ENCODE measurements around the gene LRCH1. TPM values are rescaled to one million over a fixed set of nuclear protein-coding genes. Genes with fewer than 3 reads are reported as not detected.

The LRCH1 gene
- polyA plus RNA-seq, 1 of the 3 experiments (the other 2 are of a cell fraction) = 5.5 TPM

DNA sequence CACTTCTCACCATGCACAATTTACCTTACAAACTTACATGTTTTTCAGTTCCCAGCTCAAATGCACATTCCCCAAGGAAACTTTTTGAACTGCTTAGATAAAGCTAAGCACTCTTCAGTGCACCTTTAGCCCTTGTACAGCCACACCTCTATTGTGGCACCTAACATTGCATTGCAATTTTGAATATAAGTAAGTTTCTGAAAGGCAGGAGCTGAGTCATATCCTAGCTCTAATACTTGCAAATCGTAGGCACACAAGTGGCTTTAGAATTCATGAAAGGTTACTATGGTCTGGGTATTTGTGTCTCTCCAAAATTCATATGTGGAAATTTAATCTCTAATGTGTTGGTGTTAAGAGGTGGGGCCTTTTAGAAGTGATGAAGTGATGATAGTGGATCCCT, 248.9 kb downstream of the LRCH1 start:
- POLR2A ChIA-PET = no interaction called here
- TF ChIP-seq MXI1 (IDR thresholded peaks at IDR 0.05; ENCODE audit: low read depth, low read length) = no peak
- TF ChIP-seq, protein P1, sequence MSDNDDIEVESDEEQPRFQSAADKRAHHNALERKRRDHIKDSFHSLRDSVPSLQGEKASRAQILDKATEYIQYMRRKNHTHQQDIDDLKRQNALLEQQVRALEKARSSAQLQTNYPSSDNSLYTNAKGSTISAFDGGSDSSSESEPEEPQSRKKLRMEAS (IDR thresholded peaks at IDR 0.05; ENCODE audit: low read depth) = no peak
- TF ChIP-seq RXRA (IDR thresholded peaks at IDR 0.05; ENCODE audit: borderline replicate concordance, low read depth) = no peak
- TF ChIP-seq FOXJ3 (CRISPR knock-in tag; IDR thresholded peaks at IDR 0.05) = no peak
- no peak for TF ChIP-seq GABPA (IDR thresholded peaks at IDR 0.05; ENCODE audit: low read depth)
- TF ChIP-seq, protein P2, sequence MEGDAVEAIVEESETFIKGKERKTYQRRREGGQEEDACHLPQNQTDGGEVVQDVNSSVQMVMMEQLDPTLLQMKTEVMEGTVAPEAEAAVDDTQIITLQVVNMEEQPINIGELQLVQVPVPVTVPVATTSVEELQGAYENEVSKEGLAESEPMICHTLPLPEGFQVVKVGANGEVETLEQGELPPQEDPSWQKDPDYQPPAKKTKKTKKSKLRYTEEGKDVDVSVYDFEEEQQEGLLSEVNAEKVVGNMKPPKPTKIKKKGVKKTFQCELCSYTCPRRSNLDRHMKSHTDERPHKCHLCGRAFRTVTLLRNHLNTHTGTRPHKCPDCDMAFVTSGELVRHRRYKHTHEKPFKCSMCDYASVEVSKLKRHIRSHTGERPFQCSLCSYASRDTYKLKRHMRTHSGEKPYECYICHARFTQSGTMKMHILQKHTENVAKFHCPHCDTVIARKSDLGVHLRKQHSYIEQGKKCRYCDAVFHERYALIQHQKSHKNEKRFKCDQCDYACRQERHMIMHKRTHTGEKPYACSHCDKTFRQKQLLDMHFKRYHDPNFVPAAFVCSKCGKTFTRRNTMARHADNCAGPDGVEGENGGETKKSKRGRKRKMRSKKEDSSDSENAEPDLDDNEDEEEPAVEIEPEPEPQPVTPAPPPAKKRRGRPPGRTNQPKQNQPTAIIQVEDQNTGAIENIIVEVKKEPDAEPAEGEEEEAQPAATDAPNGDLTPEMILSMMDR (IDR thresholded peaks at IDR 0.05) = no peak
- no peak for TF ChIP-seq TEAD4 (IDR thresholded peaks at IDR 0.05; ENCODE audit: borderline replicate concordance, insufficient read depth)
- TF ChIP-seq, protein P3, sequence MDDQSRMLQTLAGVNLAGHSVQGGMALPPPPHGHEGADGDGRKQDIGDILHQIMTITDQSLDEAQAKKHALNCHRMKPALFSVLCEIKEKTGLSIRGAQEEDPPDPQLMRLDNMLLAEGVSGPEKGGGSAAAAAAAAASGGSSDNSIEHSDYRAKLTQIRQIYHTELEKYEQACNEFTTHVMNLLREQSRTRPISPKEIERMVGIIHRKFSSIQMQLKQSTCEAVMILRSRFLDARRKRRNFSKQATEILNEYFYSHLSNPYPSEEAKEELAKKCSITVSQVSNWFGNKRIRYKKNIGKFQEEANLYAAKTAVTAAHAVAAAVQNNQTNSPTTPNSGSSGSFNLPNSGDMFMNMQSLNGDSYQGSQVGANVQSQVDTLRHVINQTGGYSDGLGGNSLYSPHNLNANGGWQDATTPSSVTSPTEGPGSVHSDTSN (IDR thresholded peaks at IDR 0.05) = no peak
- TF ChIP-seq FOSL2 (IDR thresholded peaks at IDR 0.05; ENCODE audit: borderline replicate concordance, low read depth) = no peak
- TF ChIP-seq GATA2 (CRISPR knock-in tag; IDR thresholded peaks at IDR 0.05) = no peak
- TF ChIP-seq YY1 (IDR thresholded peaks at IDR 0.05; ENCODE audit: low read depth) = no peak
- TF ChIP-seq SMC3 (IDR thresholded peaks at IDR 0.05; ENCODE audit: low read depth, low read length) = no peak
- peaks cover 3 to 6% of the 10 kb centered on the region in 2 experiments; a peak in 2 of 4 replicates for H3K4me1 ChIP-seq (ENCODE audit: control insufficient read depth in 1 of 2, insufficient read depth in 2 of 2, low read depth in 1 of 2, low read length in 1 of 2)
- WGBS (ENCODE audit: low lambda C conversion rate) = 46% methylated on average over 1 of the region's 1 CpG
- no peak overlapping the region for H3K4me3 ChIP-seq (ENCODE audit: low read depth in 2 of 2, low read length in 1 of 2)
- DNase-seq = no peak
- H3K36me3 ChIP-seq (replicated peaks in 1 of 2; ENCODE audit: control insufficient read depth in 1 of 2, insufficient read depth in 2 of 2, low read length in 1 of 2) = no peaks in the 10 kb centered on the region
- no peaks in the 10 kb centered on the region for H3K9me3 ChIP-seq
- no peaks in the 10 kb centered on the region for H3K27me3 ChIP-seq (ENCODE audit: insufficient read depth)
- H3K9ac ChIP-seq = no peak overlapping the region
- no peaks in the 10 kb centered on the region for H3K79me2 ChIP-seq (ENCODE audit: insufficient read depth)
- H3K9me2 ChIP-seq = no peaks in the 10 kb centered on the region
- no peaks in the 10 kb centered on the region for H4K20me1 ChIP-seq (ENCODE audit: insufficient read depth)
- no peak overlapping the region for H3K27ac ChIP-seq (ENCODE audit: low read depth in 2 of 2, low read length in 1 of 2)
- 0 out of 2 replicates have a peak overlapping the region, but pooled peaks have one; percentile 3 for H2AFZ ChIP-seq (ENCODE audit: low read depth)
- CTCF ChIA-PET = no interaction called here
- peaks cover 14% of the 10 kb centered on the region for H3F3A ChIP-seq (replicated peaks; ENCODE audit: insufficient read depth)
- H3K4me2 ChIP-seq = no peak overlapping the region

Small RNAs within 50 kb of the gene (small RNA-seq; reads per million reads assigned to genes)
- gene AL359880.1 = 0 reads per million in 7 experiments

Other genes starting within 250 kb of the LRCH1 start
- 0.07 and 0.10 TPM in 2 replicates for gene RUBCNL, start 165.9 kb upstream of the LRCH1 start, polyA plus RNA-seq (2012; rRNA removed)
- gene ESD, start 244.0 kb downstream of the LRCH1 start, polyA plus RNA-seq (2012; rRNA removed) = 80.9 and 94.3 TPM in 2 replicates

Measured in SK-N-SH (cell line).